Heart left ventricle (tissue), 16 donors: ENCODE data around the gene OTOGL. TPM values are rescaled to one million over a fixed set of nuclear protein-coding genes. Genes with fewer than 3 reads are reported as not detected.

Source experiments
- ATAC-seq, 4 donors: fragments of 200-7000 bp; cut with Tn5 transposase; one replicate each; pipeline ENCODE4 v1.9.1; 2020 to 2022; ENCODE audit warnings: moderate library complexity in 4 of 4, mild to moderate bottlenecking in 3 of 4, moderate number of reproducible peaks in 1 of 4
- DNase-seq, 5 donors: peaks; one replicate each; pipeline ENCODE4 v3.0.0-alpha.2; 2020
- H3K27ac ChIP-seq, 12 donors: fragments of 200-600 bp; sonication (generic) in 4 of 12; one replicate each; pipeline versions ENCODE4 v1.5.0 to v1.8.0; 2016 to 2022; ENCODE audit warnings: mild to moderate bottlenecking in 2 of 12
- H3K27me3 ChIP-seq, 9 donors: fragments of 200-600 bp; sonication (generic) in 2 of 9; one replicate each; pipeline versions ENCODE4 v1.5.1 to v1.8.0; 2016 to 2022; ENCODE audit warnings: mild to moderate bottlenecking in 3 of 9
- H3K36me3 ChIP-seq, 9 donors: fragments of 200-600 bp; sonication (generic) in 2 of 9; one replicate each; pipeline versions ENCODE4 v1.5.0 to v1.8.0; 2018 to 2022; ENCODE audit warnings: mild to moderate bottlenecking in 2 of 9
- H3K4me1 ChIP-seq, 12 donors: fragments of 200-600 bp; sonication (generic) in 4 of 12; one replicate each; pipeline versions ENCODE4 v1.5.0 to v1.8.0; 2016 to 2022; ENCODE audit warnings: mild to moderate bottlenecking in 3 of 12
- H3K4me3 ChIP-seq, 12 donors: fragments of 200-600 bp; sonication (generic) in 4 of 12; one replicate each; pipeline versions ENCODE4 v1.5.0 to v1.8.0; 2017 to 2022; ENCODE audit warnings: mild to moderate bottlenecking in 9 of 12, moderate library complexity in 4 of 12
- H3K9me3 ChIP-seq, 12 donors: fragments of 200-600 bp; sonication (generic) in 4 of 12; one replicate each; pipeline versions ENCODE4 v1.5.0 to v1.8.0; 2016 to 2022; ENCODE audit warnings: mild to moderate bottlenecking in 1 of 12
- CTCF ChIP-seq, 12 donors: fragments of 200-600 bp; sonication (generic) in 4 of 12; IDR thresholded peaks; one replicate each; pipeline versions ENCODE4 v1.5.0 to v1.8.0; 2018 to 2022; ENCODE audit warnings: antibody characterized with exemption in 12 of 12, mild to moderate bottlenecking in 5 of 12
- POLR2A ChIP-seq, 2 donors: fragments of 450-650 bp; IDR thresholded peaks; one replicate each; pipeline ENCODE4 v1.6.1; 2017; ENCODE audit warnings: antibody characterized with exemption in 2 of 2, mild to moderate bottlenecking in 2 of 2, moderate library complexity in 2 of 2
- WGBS, 4 donors: extraction: QIAGEN DNeasy Blood & Tissue Kit in 2 of 4; methylation state at CpG; one replicate each; pipeline versions ENCODE4 v1.1.5 to v1.1.7; 2013 to 2018; 5-methylcytosine and 5-hydroxymethylcytosine counted together
- intact Hi-C, 10 donors: fragments of 100-400 bp; cut with DNase I; formaldehyde crosslinking; loops; one replicate each; pipeline versions ENCODE4 v1.11.1 to v1.14.2; 2022
- polyA plus RNA-seq, 2 donors: library from polyadenylated mRNA; stranded (reverse); fragments of 200-250 nt; gene quantifications; one replicate each; pipeline ENCODE4 v1.2.3, GENCODE V29; 2013
- total RNA-seq, 9 donors: library from RNA; depleted of rRNA in 2 of 9; stranded (reverse); fragments of >200 nt in 2 of 9; fragmentation: NEBNext Ultra II Directional in 3 of 9; extraction: Animal tissue kit (Norgen Biotek cat#: 25700) in 3 of 9; gene quantifications; one replicate each; pipeline versions ENCODE4 v1.1.0 to v1.2.4, GENCODE V29; 2016 to 2023
- donor health status: ischemic (EF 13 %, LVEDD 7.1; RV severe dilation, severe dysfunction).
- donor health status: healthy with polysubstance abuse.
- donor health status: DM: no; HTN: yes; CAD: no.
- donor health status: DM: no; HTN: no; CAD: no.
- donor health status: ischemic (EF 25% LVEDD 6.9; RV normal size, moderate dysfunction).
- donor health status: ischemic (EF 25% LVEDD 5.7; RV mildly dilated, moderate dysfunction).
- donor health status: healthy.
- donor health status: DM: yes; HTN: yes; CAD: no.
- donor health status: ischemic (EF 35%, LVEDD 5.7; RV mildly dilated, moderate dysfunction).
- donor health status: nonischemic (EF 11% LVEDD 7.7; RV severe dilation, severe dysfunction).
- donor health status: DM: yes; HTN: yes; CAD: no.
- donor health status: PGD.
- donor health status: ischemic (EF 29% LVEDD 5.4; RV normal size, mild dysfunction).
- donor health status: nonischemic (EF 23%, LVEDD 6.1; RV moderate dilation, normal function).

The OTOGL gene
- total and polyA plus RNA-seq, 11 donors: 0.05 to 1.3 (median 0.27) TPM

- TF ChIP-seq CTCF (IDR thresholded peaks at IDR 0.05): no peak
- no peak for TF ChIP-seq POLR2A (IDR thresholded peaks at IDR 0.05)
- H3K9me3 ChIP-seq: no peaks in the 10 kb centered on the region
- H3K27me3 ChIP-seq: no peaks in the 10 kb centered on the region
- ATAC-seq: no peak
- H3K36me3 ChIP-seq: no peaks in the 10 kb centered on the region
- no peak overlapping the region for H3K27ac ChIP-seq
- intact Hi-C loops: loop anchor here in 1 of 10 donors (10.0 kb wide), 1 partner anchor 860 kb away; no protein-coding TSS in a partner anchor
- DNase-seq: no peak
- H3K4me1 ChIP-seq: peaks cover 0 to 3% (median 0%) of the 10 kb centered on the region in 12 donors
- no peak overlapping the region for H3K4me3 ChIP-seq
Measured at GRCh38 chr12:80264386-80264785, 165.0 kb downstream of the OTOGL start.

- Histone ChIP-seq H3K4me3 (no peak overlapping the region), H3K9me3 (no peaks in the 10 kb centered on the region), H3K27me3 (no peaks in the 10 kb centered on the region), H3K4me1 (peaks cover 0 to 8% (median 0%) of the 10 kb centered on the region in 12 donors), H3K27ac (no peak overlapping the region), H3K36me3 (no peaks in the 10 kb centered on the region)
- TF ChIP-seq POLR2A (IDR thresholded peaks at IDR 0.05) (no peak), CTCF (IDR thresholded peaks at IDR 0.05) (no peak)
- DNase-seq (no peak), ATAC-seq (no peak)
- intact Hi-C loops: loop anchor here in 6 of 10 donors (5.0 to 10.0 kb wide), 4 partner anchors 33 to 860 kb away; no protein-coding TSS in a partner anchor
- 92 to 96% (median 94%) methylated on average over 5 of the region's 5 CpGs for WGBS, 4 donors
Measured at GRCh38 chr12:80264891-80265290, 165.6 kb downstream of the OTOGL start.

GRCh38 chr12:80268924-80269749, 169.8 kb downstream of the OTOGL start:
- H3K27ac ChIP-seq: no peak overlapping the region
- DNase-seq: no peak
- no peaks in the 10 kb centered on the region for H3K36me3 ChIP-seq
- ATAC-seq: no peak
- TF ChIP-seq POLR2A (IDR thresholded peaks at IDR 0.05): no peak
- no peak for TF ChIP-seq CTCF (IDR thresholded peaks at IDR 0.05)
- intact Hi-C loops: loop anchor here in 8 of 10 donors (2.0 to 10.0 kb wide), 6 partner anchors 37 to 864 kb away; no protein-coding TSS in a partner anchor
- no peak overlapping the region for H3K4me3 ChIP-seq
- H3K4me1 ChIP-seq: peaks cover 0 to 8% (median 0%) of the 10 kb centered on the region in 12 donors
- H3K27me3 ChIP-seq: no peaks in the 10 kb centered on the region
- H3K9me3 ChIP-seq: no peaks in the 10 kb centered on the region

- no peaks in the 10 kb centered on the region for H3K9me3 ChIP-seq
- ATAC-seq (peak in 2 of 4 donors; percentile 50 to 51), DNase-seq (peak in 1 of 5 donors; percentile 12)
- H3K4me3 ChIP-seq: no peak overlapping the region
- H3K27ac ChIP-seq: no peak overlapping the region
- no peaks in the 10 kb centered on the region for H3K36me3 ChIP-seq
- peaks cover 0 to 8% (median 0%) of the 10 kb centered on the region in 12 donors for H3K4me1 ChIP-seq
- intact Hi-C loops: loop anchor here (1.0 to 10.0 kb wide), 12 partner anchors 38 to 865 kb away; no protein-coding TSS in a partner anchor
- 22 to 25% (median 24%) methylated on average over 5 of the region's 5 CpGs for WGBS, 4 donors
- TF ChIP-seq POLR2A (IDR thresholded peaks at IDR 0.05): no peak
- peak; percentile 51 to 83 (median 66) for TF ChIP-seq CTCF (IDR thresholded peaks at IDR 0.05)
- H3K27me3 ChIP-seq: no peaks in the 10 kb centered on the region
Measured at GRCh38 chr12:80269803-80270552, 170.6 kb downstream of the OTOGL start.
